Suppressor macrophage treated with lipopolysaccharide for 1 hour (primary cell): ENCODE results near the gene GIMAP5.

ENCODE experiments used
- DNase-seq, 3 donors: peaks; one replicate each; pipeline ENCODE4 v3.0.0-alpha.2; 2020 to 2022

Gene GIMAP5

GRCh38 chr7:150778014-150778737 is 41.0 kb downstream of the GIMAP5 start:
- DNase-seq = no peak

GRCh38 chr7:150778738-150779301 is 41.6 kb downstream of the GIMAP5 start:
- DNase-seq = peak; percentile 90 to 93 (median 92)

GRCh38 chr7:150780292-150780691 is 43.1 kb downstream of the GIMAP5 start:
- DNase-seq = peak in 1 of 3 donors; percentile 35

- DNase-seq = peak; percentile 82 to 94 (median 91)
Observed at GRCh38 chr7:150781103-150781502, 43.9 kb downstream of the GIMAP5 start.

GRCh38 chr7:150781961-150782360 is 44.7 kb downstream of the GIMAP5 start:
- DNase-seq = no peak

- DNase-seq = peak; percentile 69 to 78 (median 74)
Observed at GRCh38 chr7:150784120-150784736, 47.0 kb downstream of the GIMAP5 start.

- DNase-seq = peak; percentile 78 to 84 (median 81)
Observed at GRCh38 chr7:150784954-150785353, 47.7 kb downstream of the GIMAP5 start.

- peak; percentile 86 to 93 (median 93) for DNase-seq
Observed at GRCh38 chr7:150787321-150788281, 50.4 kb downstream of the GIMAP5 start.

- peak in 2 of 3 donors; percentile 29 to 63 for DNase-seq
Observed at GRCh38 chr7:150788474-150789269, 51.5 kb downstream of the GIMAP5 start.

GRCh38 chr7:150790416-150791075 is 53.3 kb downstream of the GIMAP5 start:
- DNase-seq = no peak

GRCh38 chr7:150791304-150791703 is 54.1 kb downstream of the GIMAP5 start:
- DNase-seq = no peak

GRCh38 chr7:150791746-150792452 is 54.7 kb downstream of the GIMAP5 start:
- DNase-seq = no peak
